Endothelial cell of umbilical vein (primary cell): ENCODE data around the gene MED25. TPM values are rescaled to one million over a fixed set of nuclear protein-coding genes. Genes with fewer than 3 reads are reported as not detected.

Experiments
- BruUV-seq: library from RNA; stranded (reverse); fragments of 400-500 nt; replicated peaks from 2 replicates; lab custom pipeline; 2021; lab: Mats Ljungman, UMichigan
- CTCF ChIA-PET: fragments of 300-600, 350-600 bp; sonication (Branson Sonifier 250); formaldehyde crosslinking; loops from one replicate; lab custom pipeline; 2021; ENCODE audit warnings: antibody characterized with exemption, inconsistent platforms; lab: Charles Lee
- POLR2A ChIA-PET: fragments of 300-600, 350-600 bp; sonication (Branson Sonifier 250); formaldehyde crosslinking; loops from one replicate; lab custom pipeline; 2021; ENCODE audit warnings: antibody characterized with exemption, inconsistent platforms; lab: Charles Lee
- DNase-seq: peaks from one replicate; pipeline ENCODE4 v3.0.0-alpha.2; 2011; ENCODE audit warnings: low read depth, low spot score
- FAIRE-seq: peaks from 2 replicates; lab custom pipeline; 2011; peaks lifted over from hg19 to GRCh38; lab: Jason Lieb, UNC
- H2AFZ ChIP-seq: 2 replicates; pipeline ENCODE4 v1.6.0; 2012; ENCODE audit warnings: low read depth, low read length, control low read depth, inconsistent platforms
- H3K27ac ChIP-seq: 2 replicates; pipeline ENCODE4 v1.5.1; 2011; ENCODE audit warnings: low read depth, mild to moderate bottlenecking, control low read depth, low read length, moderate library complexity; ENCODE audit not compliant: insufficient read depth
- H3K27me3 ChIP-seq, 2 experiments: 2 replicates each; pipeline versions ENCODE4 v1.6.0 to v1.6.1; 2011; ENCODE audit warnings: low read length in 2 of 2, mixed read lengths in 1 of 2; ENCODE audit not compliant: control insufficient read depth in 2 of 2, insufficient read depth in 2 of 2
- H3K36me3 ChIP-seq, 2 experiments: 2 replicates in 1 of 2; 3 replicates in 1 of 2; pipeline ENCODE4 v1.5.1; 2011; ENCODE audit warnings: low read length in 2 of 2, mild to moderate bottlenecking in 1 of 2, moderate library complexity in 1 of 2; ENCODE audit not compliant: control insufficient read depth in 2 of 2, insufficient read depth in 2 of 2; ENCODE audit errors: extremely low read depth in 1 of 2
- H3K4me1 ChIP-seq: 3 replicates; pipeline ENCODE4 v1.5.1; 2011; ENCODE audit warnings: mild to moderate bottlenecking, low read length; ENCODE audit not compliant: control insufficient read depth, insufficient read depth; ENCODE audit errors: extremely low read depth
- H3K4me2 ChIP-seq: 2 replicates; pipeline ENCODE4 v1.6.1; 2011; ENCODE audit warnings: low read length, control low read depth, mixed read lengths; ENCODE audit not compliant: insufficient read depth
- H3K4me3 ChIP-seq, 3 experiments: fragments of 200-600 bp in 1 of 3; sonication (generic), shearing (Covaris generic) in 1 of 3; replicated peaks in 1 of 3; 2 replicates each; pipeline ENCODE4 v1.5.1; 2011 to 2016; ENCODE audit warnings: control low read depth in 3 of 3, low read length in 3 of 3, mild to moderate bottlenecking in 2 of 3, inconsistent platforms in 1 of 3, low read depth in 1 of 3, moderate library complexity in 1 of 3; ENCODE audit not compliant: insufficient read depth in 1 of 3
- H3K79me2 ChIP-seq: 2 replicates; pipeline ENCODE4 v1.6.0; 2012; ENCODE audit warnings: low read length, inconsistent platforms; ENCODE audit not compliant: control insufficient read depth, insufficient read depth
- H3K9ac ChIP-seq: replicated peaks from 2 replicates; pipeline ENCODE3; 2011; ENCODE audit warnings: low read length, control low read depth; ENCODE audit not compliant: insufficient read depth; ENCODE audit errors: extremely low read depth
- H3K9me1 ChIP-seq: replicated peaks from 3 replicates; pipeline ENCODE4 v1.6.0; 2011; ENCODE audit warnings: mild to moderate bottlenecking, low read length; ENCODE audit not compliant: control insufficient read depth, insufficient read depth; ENCODE audit errors: extremely low read depth
- H3K9me3 ChIP-seq: replicated peaks from 2 replicates; pipeline ENCODE4 v1.5.1; 2012; ENCODE audit warnings: low read length, inconsistent platforms; ENCODE audit not compliant: control insufficient read depth, insufficient read depth
- H4K20me1 ChIP-seq: replicated peaks from 2 replicates; pipeline ENCODE3; 2011; ENCODE audit warnings: mild to moderate bottlenecking, low read length; ENCODE audit not compliant: control insufficient read depth, insufficient read depth; ENCODE audit errors: extremely low read depth
- EZH2 ChIP-seq: IDR thresholded peaks from 2 replicates; pipeline ENCODE4 v1.6.1; 2012; ENCODE audit warnings: borderline replicate concordance, low read depth, mild to moderate bottlenecking, moderate library complexity, low read length, inconsistent platforms; ENCODE audit not compliant: severe bottlenecking
- FOS ChIP-seq: IDR thresholded peaks from 2 replicates; pipeline ENCODE4 v1.6.1; 2011; ENCODE audit warnings: mild to moderate bottlenecking, low read length, moderate library complexity, borderline replicate concordance; ENCODE audit not compliant: insufficient read depth
- JUN ChIP-seq: IDR thresholded peaks from 2 replicates; pipeline ENCODE4 v1.6.1; 2011; ENCODE audit warnings: borderline replicate concordance, low read depth; ENCODE audit not compliant: insufficient read length, insufficient read depth
- MAX ChIP-seq: IDR thresholded peaks from 2 replicates; pipeline ENCODE4 v1.6.1; 2011; ENCODE audit not compliant: insufficient read depth, insufficient read length
- POLR2A ChIP-seq: IDR thresholded peaks from 2 replicates; pipeline ENCODE4 v1.6.1; 2012; ENCODE audit warnings: low read depth, mild to moderate bottlenecking, control low read depth, low read length
- POLR2AphosphoS5 ChIP-seq: IDR thresholded peaks from 2 replicates; pipeline ENCODE4 v1.6.1; 2012; ENCODE audit warnings: low read depth, mild to moderate bottlenecking, control low read depth, low read length, moderate library complexity; ENCODE audit not compliant: insufficient read depth
- dilution Hi-C: fragments of 300-500 bp; cut with MboI; formaldehyde crosslinking; loops from one replicate; pipeline ENCODE4 v1.15.0; 2019; ENCODE audit warnings: low sequenced_read_pairs; ENCODE audit not compliant: extremely low pct_ligation_motif_present
- intact Hi-C: fragments of 100-400 bp; cut with micrococcal nuclease; formaldehyde crosslinking; loops from one replicate; pipeline ENCODE4 v1.10.0; 2022
- polyA plus RNA-seq, 4 experiments: library from polyadenylated mRNA; depleted of rRNA in 3 of 4; stranded (reverse) in 3 of 4; unstranded in 1 of 4; fragments of >200 nt; gene quantifications; 2 replicates each; pipeline versions ENCODE4 v1.2.1 to v1.2.3, GENCODE V29; 2011 to 2012; ENCODE audit warnings: missing spikeins in 1 of 4
- total RNA-seq: library from RNA; stranded (reverse); gene quantifications from 2 replicates; pipeline ENCODE4 v1.2.3, GENCODE V29; 2021

The MED25 gene
- total and polyA plus RNA-seq, 2 donors (not counting 3 experiments of a cell fraction or from before 2014, with no cell fraction given), result 31.7 to 62.9 TPM

GRCh38 chr19:49863254-49863934 is 45.3 kb downstream of the MED25 start:
- peaks cover 26% of the 10 kb centered on the region for H3K79me2 ChIP-seq
- no TSS peak for BruUV-seq
- H4K20me1 ChIP-seq, result no peaks in the 10 kb centered on the region
- H3K9me1 ChIP-seq, result no peaks in the 10 kb centered on the region
- POLR2A ChIA-PET, result no interaction called here
- H3K4me2 ChIP-seq, result no peak overlapping the region
- no peak for TF ChIP-seq MAX
- no peak for TF ChIP-seq EZH2
- no peak for TF ChIP-seq FOS
- TF ChIP-seq POLR2AphosphoS5, result no peak
- TF ChIP-seq POLR2A, result no peak
- H3K4me3 ChIP-seq, result no peak overlapping the region
- DNase-seq (no peak), FAIRE-seq (no peak)
- H3K4me1 ChIP-seq, result peaks cover 25% of the 10 kb centered on the region
- intact Hi-C loops (no loop called here), dilution Hi-C loops (no loop called here)
- no peak overlapping the region for H2AFZ ChIP-seq
- H3K9me3 ChIP-seq, result no peaks in the 10 kb centered on the region
- H3K27me3 ChIP-seq, result no peaks in the 10 kb centered on the region
- no peak overlapping the region for H3K9ac ChIP-seq
- H3K36me3 ChIP-seq, result peaks cover 13 to 38% of the 10 kb centered on the region in 2 experiments
- CTCF ChIA-PET, result no interaction called here
- H3K27ac ChIP-seq, result no peak overlapping the region

GRCh38 chr19:49863935-49864320 is 45.8 kb downstream of the MED25 start:
- FAIRE-seq (no peak), DNase-seq (no peak)
- dilution Hi-C loops, result no loop called here
- Histone ChIP-seq H3K4me2 (no peak overlapping the region), H3K9ac (no peak overlapping the region), H3K4me1 (peaks cover 27% of the 10 kb centered on the region), H3K9me3 (no peaks in the 10 kb centered on the region), H2AFZ (no peak overlapping the region), H3K9me1 (no peaks in the 10 kb centered on the region), H3K27ac (no peak overlapping the region), H4K20me1 (no peaks in the 10 kb centered on the region), H3K36me3 (peaks cover 13 to 34% of the 10 kb centered on the region in 2 experiments), H3K79me2 (peaks cover 26% of the 10 kb centered on the region), H3K27me3 (no peaks in the 10 kb centered on the region), H3K4me3 (no peak overlapping the region)
- no TSS peak for BruUV-seq
- CTCF ChIA-PET, result no interaction called here
- intact Hi-C loops, result no loop called here
- POLR2A ChIA-PET, result no interaction called here
- no peak for TF ChIP-seq MAX
- TF ChIP-seq JUN, result no peak
